Hepatocyte (in vitro differentiated cells): ENCODE measurements around the gene DES. TPM values are rescaled to one million over a fixed set of nuclear protein-coding genes. Genes with fewer than 3 reads are reported as not detected.

ENCODE experiments used
- DNase-seq: peaks from one replicate; pipeline ENCODE4 v3.0.0-alpha.2; 2016; ENCODE audit warnings: low spot score
- H2AFZ ChIP-seq: fragments of 200-600 bp; sonication (generic); 2 replicates; pipeline ENCODE4 v1.6.0; 2016; ENCODE audit warnings: antibody characterized with exemption, mild to moderate bottlenecking
- H3K27ac ChIP-seq: fragments of 200-600 bp; sonication (generic); 2 replicates; pipeline ENCODE4 v1.5.1; 2016; ENCODE audit warnings: mild to moderate bottlenecking
- H3K27me3 ChIP-seq: fragments of 200-600 bp; sonication (generic); 2 replicates; pipeline ENCODE4 v1.6.1; 2016
- H3K36me3 ChIP-seq: fragments of 200-600 bp; sonication (generic); replicated peaks from 2 replicates; pipeline ENCODE4 v1.5.1; 2016; ENCODE audit warnings: low read depth; ENCODE audit not compliant: insufficient read depth
- H3K4me1 ChIP-seq: fragments of 200-600 bp; sonication (generic); 2 replicates; pipeline ENCODE4 v1.5.1; 2016; ENCODE audit warnings: mild to moderate bottlenecking, moderate library complexity; ENCODE audit not compliant: insufficient read depth
- H3K4me2 ChIP-seq: fragments of 200-600 bp; sonication (generic); 2 replicates; pipeline ENCODE4 v1.6.0; 2016
- H3K4me3 ChIP-seq: fragments of 200-600 bp; sonication (generic); 2 replicates; pipeline ENCODE4 v1.5.1; 2016; ENCODE audit warnings: mild to moderate bottlenecking
- H3K79me2 ChIP-seq: fragments of 200-600 bp; sonication (generic); 2 replicates; pipeline ENCODE4 v1.6.0; 2017; ENCODE audit warnings: mild to moderate bottlenecking
- H3K9me2 ChIP-seq: fragments of 200-600 bp; sonication (generic); replicated peaks from 2 replicates; pipeline ENCODE4 v1.6.0; 2017; ENCODE audit warnings: mild to moderate bottlenecking; ENCODE audit not compliant: insufficient read depth
- H3K9me3 ChIP-seq: fragments of 200-600 bp; sonication (generic); 2 replicates; pipeline ENCODE4 v1.5.1; 2016; ENCODE audit warnings: low read depth, mild to moderate bottlenecking
- H4K20me1 ChIP-seq: fragments of 200-600 bp; sonication (generic); 2 replicates; pipeline ENCODE4 v1.6.0; 2016; ENCODE audit warnings: mild to moderate bottlenecking; ENCODE audit not compliant: insufficient read depth, poor library complexity, severe bottlenecking
- CTCF ChIP-seq: fragments of 200-600 bp; sonication (generic); IDR thresholded peaks from 2 replicates; pipeline ENCODE4 v1.5.1; 2016; ENCODE audit warnings: antibody characterized with exemption, mild to moderate bottlenecking; ENCODE audit not compliant: poor library complexity
- EZH2 ChIP-seq: fragments of 200-600 bp; sonication (generic); IDR thresholded peaks from 2 replicates; pipeline ENCODE4 v1.6.1; 2016; ENCODE audit warnings: antibody characterized with exemption, mild to moderate bottlenecking, borderline replicate concordance
- EZH2phosphoT487 ChIP-seq: fragments of 200-600 bp; sonication (generic); IDR thresholded peaks from one replicate; pipeline ENCODE4 v1.6.1; 2018; ENCODE audit warnings: antibody characterized with exemption, mild to moderate bottlenecking, low read depth, moderate library complexity; ENCODE audit not compliant: unreplicated experiment, severe bottlenecking
- WGBS: methylation state at CpG from one replicate; pipeline ENCODE4 v1.1.6; 2016; ENCODE audit warnings: low lambda C conversion rate; ENCODE audit errors: missing lambda C conversion rate; 5-methylcytosine and 5-hydroxymethylcytosine counted together
- polyA plus RNA-seq: library from polyadenylated mRNA; unstranded; fragments of >200 nt; fragmentation: Nextera tagmentation; extraction: Ambion mirVana; gene quantifications from 2 replicates; pipeline ENCODE4 v1.2.1, GENCODE V29; 2016
- total RNA-seq: library from RNA; depleted of rRNA; stranded (reverse); fragments of >200 nt; gene quantifications from 2 replicates; pipeline ENCODE4 v1.2.3, GENCODE V29; 2014

Gene DES
- total and polyA plus RNA-seq, 2 experiments from 2014 or later, result 60.9 to 103 TPM

GRCh38 chr2:219384859-219385258 lies 33.3 kb upstream of the DES start:
- 80% methylated on average over 2 of the region's 2 CpGs for WGBS
- no peaks in the 10 kb centered on the region for H3K36me3 ChIP-seq
- peaks cover 7% of the 10 kb centered on the region for H3K79me2 ChIP-seq
- peaks cover 13% of the 10 kb centered on the region for H3K4me1 ChIP-seq
- peaks cover 2% of the 10 kb centered on the region for H4K20me1 ChIP-seq
- H3K4me2 ChIP-seq, result no peak overlapping the region
- no peaks in the 10 kb centered on the region for H3K9me2 ChIP-seq
- H2AFZ ChIP-seq, result no peak overlapping the region
- H3K9me3 ChIP-seq, result no peaks in the 10 kb centered on the region
- no peaks in the 10 kb centered on the region for H3K27me3 ChIP-seq
- no peak overlapping the region for H3K4me3 ChIP-seq
- H3K27ac ChIP-seq, result no peak overlapping the region
- no peak for TF ChIP-seq CTCF
- TF ChIP-seq EZH2phosphoT487, result no peak
- TF ChIP-seq EZH2, result no peak
- DNase-seq, result no peak

- 98% methylated on average over 19 of the region's 19 CpGs for WGBS
- Histone ChIP-seq H4K20me1 (peaks cover 2% of the 10 kb centered on the region), H3K9me2 (no peaks in the 10 kb centered on the region), H3K4me3 (no peak overlapping the region), H3K79me2 (peaks cover 7% of the 10 kb centered on the region), H3K4me2 (peak overlapping the region; percentile 83), H2AFZ (no peak overlapping the region), H3K27ac (no peak overlapping the region), H3K9me3 (no peaks in the 10 kb centered on the region), H3K36me3 (no peaks in the 10 kb centered on the region), H3K4me1 (peaks cover 13% of the 10 kb centered on the region), H3K27me3 (no peaks in the 10 kb centered on the region)
- no peak for DNase-seq
- no peak for TF ChIP-seq CTCF
- TF ChIP-seq EZH2, result no peak
- TF ChIP-seq EZH2phosphoT487, result no peak
Observed at GRCh38 chr2:219385958-219386520, 32.1 kb upstream of the DES start.

GRCh38 chr2:219386532-219387280 lies 31.5 kb upstream of the DES start:
- Histone ChIP-seq H3K36me3 (no peaks in the 10 kb centered on the region), H2AFZ (peak overlapping the region; percentile 67), H3K4me2 (peak overlapping the region; percentile 83), H3K79me2 (peaks cover 7% of the 10 kb centered on the region), H3K27me3 (no peaks in the 10 kb centered on the region), H3K4me1 (peaks cover 13% of the 10 kb centered on the region), H4K20me1 (peaks cover 2% of the 10 kb centered on the region), H3K27ac (peak overlapping the region; percentile 98), H3K4me3 (peak overlapping the region; percentile 54), H3K9me2 (no peaks in the 10 kb centered on the region), H3K9me3 (no peaks in the 10 kb centered on the region)
- DNase-seq, result no peak
- 56% methylated on average over 19 of the region's 19 CpGs for WGBS
- no peak for TF ChIP-seq EZH2phosphoT487
- TF ChIP-seq EZH2, result no peak
- no peak for TF ChIP-seq CTCF
